HEK293 (cell line): Measurements from ENCODE around the gene SLC2A9.

ENCODE experiments used
- CTCF ChIA-PET: fragments of 350-600 bp; formaldehyde crosslinking; extraction: SDS; loops from one replicate; lab custom pipeline; 2021; ENCODE audit warnings: antibody characterized with exemption; lab: Yijun Ruan, JAX
- POLR2A ChIA-PET: fragments of 300-600 bp; formaldehyde crosslinking; extraction: SDS; loops from one replicate; lab custom pipeline; 2020; ENCODE audit warnings: antibody characterized with exemption, inconsistent platforms; lab: Yijun Ruan, JAX
- H3K27ac ChIP-seq: fragments of 200-500 bp; sonication (Bioruptor generic); 2 replicates; pipeline ENCODE4 v1.5.1; 2014; ENCODE audit warnings: low read depth, low read length, control low read depth, inconsistent platforms; ENCODE audit errors: extremely low read depth
- H3K36me3 ChIP-seq, 2 experiments: fragments of 200-500 bp in 1 of 2; sonication (Bioruptor generic) in 1 of 2; 1 replicate in 1 of 2; 2 replicates in 1 of 2; pipeline ENCODE4 v1.5.1; 2014 to 2017; ENCODE audit warnings: inconsistent platforms in 2 of 2, low read length in 2 of 2; ENCODE audit not compliant: control insufficient read depth in 2 of 2, insufficient read depth in 1 of 2
- H3K4me1 ChIP-seq: fragments of 200-500 bp; sonication (Bioruptor generic); 2 replicates; pipeline ENCODE4 v1.5.1; 2014; ENCODE audit warnings: mild to moderate bottlenecking, low read length, inconsistent platforms; ENCODE audit not compliant: control insufficient read depth, insufficient read depth
- H3K4me3 ChIP-seq: 2 replicates; pipeline ENCODE4 v1.5.1; 2011; ENCODE audit warnings: low read depth, mild to moderate bottlenecking, control low read depth, low read length, moderate library complexity
- H3K9me3 ChIP-seq: fragments of 200-500 bp; sonication (Bioruptor generic); 2 replicates; pipeline ENCODE4 v1.5.1; 2014; ENCODE audit warnings: low read depth, low read length, inconsistent platforms; ENCODE audit not compliant: control insufficient read depth, insufficient read depth
- GLIS2 ChIP-seq: fragments of 450-650 bp; formaldehyde crosslinking; IDR thresholded peaks from 2 replicates; pipeline ENCODE4 v1.5.1; 2016; ENCODE audit warnings: missing biosample characterization, missing genetic modification characterization
- KLF10 ChIP-seq: fragments of 450-650 bp; IDR thresholded peaks from 2 replicates; pipeline ENCODE4 v1.5.1; 2018; ENCODE audit warnings: missing biosample characterization, mild to moderate bottlenecking, missing genetic modification characterization
- KLF7 ChIP-seq: fragments of 450-650 bp; formaldehyde crosslinking; IDR thresholded peaks from 2 replicates; pipeline ENCODE4 v1.5.1; 2016; ENCODE audit warnings: missing biosample characterization, missing genetic modification characterization, borderline replicate concordance
- RBAK ChIP-seq: fragments of 450-650 bp; formaldehyde crosslinking; IDR thresholded peaks from 2 replicates; pipeline ENCODE4 v1.5.1; 2016; ENCODE audit warnings: missing biosample characterization, missing genetic modification characterization
- SP2 ChIP-seq: fragments of 450-650 bp; formaldehyde crosslinking; IDR thresholded peaks from 2 replicates; pipeline ENCODE4 v1.5.1; 2016; ENCODE audit warnings: missing biosample characterization, missing genetic modification characterization
- ZBTB1 ChIP-seq: fragments of 450-650 bp; formaldehyde crosslinking; IDR thresholded peaks from 2 replicates; pipeline ENCODE4 v1.5.1; 2016; ENCODE audit warnings: missing biosample characterization, missing genetic modification characterization
- ZBTB48 ChIP-seq: fragments of 450-650 bp; formaldehyde crosslinking; IDR thresholded peaks from 2 replicates; pipeline ENCODE4 v1.5.1; 2016; ENCODE audit warnings: missing biosample characterization, missing genetic modification characterization
- ZNF121 ChIP-seq: fragments of 450-650 bp; formaldehyde crosslinking; IDR thresholded peaks from 2 replicates; pipeline ENCODE4 v1.5.1; 2016; ENCODE audit warnings: missing biosample characterization, missing genetic modification characterization
- ZNF146 ChIP-seq: fragments of 450-650 bp; formaldehyde crosslinking; IDR thresholded peaks from 2 replicates; pipeline ENCODE4 v1.5.1; 2016; ENCODE audit warnings: missing biosample characterization, missing genetic modification characterization
- ZNF19 ChIP-seq: fragments of 450-650 bp; formaldehyde crosslinking; IDR thresholded peaks from 2 replicates; pipeline ENCODE4; 2016; ENCODE audit warnings: missing biosample characterization, missing genetic modification characterization, low read depth
- ZNF2 ChIP-seq: fragments of 450-650 bp; formaldehyde crosslinking; IDR thresholded peaks from 2 replicates; pipeline ENCODE4 v1.5.1; 2016; ENCODE audit warnings: missing biosample characterization, missing genetic modification characterization
- ZNF223 ChIP-seq: fragments of 450-650 bp; formaldehyde crosslinking; IDR thresholded peaks from 2 replicates; pipeline ENCODE4 v1.5.1; 2016; ENCODE audit warnings: missing biosample characterization, missing genetic modification characterization
- ZNF239 ChIP-seq: fragments of 450-650 bp; formaldehyde crosslinking; IDR thresholded peaks from 2 replicates; pipeline ENCODE4 v1.5.1; 2016; ENCODE audit warnings: missing biosample characterization, missing genetic modification characterization
- ZNF324 ChIP-seq: fragments of 450-650 bp; formaldehyde crosslinking; IDR thresholded peaks from 2 replicates; pipeline ENCODE4 v1.5.1; 2016; ENCODE audit warnings: missing biosample characterization, missing genetic modification characterization
- ZNF354C ChIP-seq: fragments of 450-650 bp; formaldehyde crosslinking; IDR thresholded peaks from 2 replicates; pipeline ENCODE4 v1.5.1; 2016; ENCODE audit warnings: missing biosample characterization, missing genetic modification characterization, low read depth, borderline replicate concordance
- ZNF416 ChIP-seq: fragments of 450-650 bp; formaldehyde crosslinking; IDR thresholded peaks from 2 replicates; pipeline ENCODE4 v1.5.1; 2016; ENCODE audit warnings: missing biosample characterization, missing genetic modification characterization
- ZNF426 ChIP-seq: fragments of 450-650 bp; formaldehyde crosslinking; IDR thresholded peaks from 2 replicates; pipeline ENCODE4 v1.5.1; 2017; ENCODE audit warnings: missing biosample characterization, missing genetic modification characterization, mild to moderate bottlenecking, inconsistent platforms, moderate library complexity
- ZNF433 ChIP-seq: fragments of 450-650 bp; formaldehyde crosslinking; IDR thresholded peaks from 2 replicates; pipeline ENCODE4 v1.5.1; 2016; ENCODE audit warnings: missing biosample characterization, missing genetic modification characterization, low read depth
- ZNF501 ChIP-seq: fragments of 450-650 bp; formaldehyde crosslinking; IDR thresholded peaks from 2 replicates; pipeline ENCODE4 v1.5.1; 2016; ENCODE audit warnings: missing biosample characterization, missing genetic modification characterization
- ZNF513 ChIP-seq: fragments of 450-650 bp; IDR thresholded peaks from 2 replicates; pipeline ENCODE4 v1.5.1; 2018; ENCODE audit warnings: missing biosample characterization, missing genetic modification characterization
- ZNF514 ChIP-seq: fragments of 450-650 bp; formaldehyde crosslinking; IDR thresholded peaks from 2 replicates; pipeline ENCODE4 v1.5.1; 2016; ENCODE audit warnings: missing biosample characterization, missing genetic modification characterization
- ZNF530 ChIP-seq: fragments of 450-650 bp; formaldehyde crosslinking; IDR thresholded peaks from 2 replicates; pipeline ENCODE4 v1.5.1; 2016; ENCODE audit warnings: low read depth, missing biosample characterization, missing genetic modification characterization
- ZNF548 ChIP-seq: fragments of 450-650 bp; formaldehyde crosslinking; IDR thresholded peaks from 2 replicates; pipeline ENCODE4 v1.5.1; 2016; ENCODE audit warnings: missing biosample characterization, missing genetic modification characterization
- ZNF610 ChIP-seq: fragments of 450-650 bp; formaldehyde crosslinking; IDR thresholded peaks from 2 replicates; pipeline ENCODE4 v1.5.1; 2016; ENCODE audit warnings: missing biosample characterization, missing genetic modification characterization, borderline replicate concordance
- ZNF707 ChIP-seq: fragments of 450-650 bp; formaldehyde crosslinking; IDR thresholded peaks from 2 replicates; pipeline ENCODE4 v1.5.1; 2016; ENCODE audit warnings: missing biosample characterization, missing genetic modification characterization
- TF ChIP-seq, protein P1 (sequence below): IDR thresholded peaks from 2 replicates; pipeline ENCODE4 v1.6.1; 2011; ENCODE audit warnings: mild to moderate bottlenecking, low read depth, low read length, borderline replicate concordance
- TF ChIP-seq, protein P2 (sequence below): fragments of 450-650 bp; formaldehyde crosslinking; IDR thresholded peaks from 2 replicates; pipeline ENCODE4 v1.5.1; 2016; ENCODE audit warnings: missing biosample characterization, missing genetic modification characterization
- TF ChIP-seq, protein P3 (sequence below): fragments of 450-650 bp; formaldehyde crosslinking; IDR thresholded peaks from 2 replicates; pipeline ENCODE4 v1.5.1; 2016; ENCODE audit warnings: missing biosample characterization, missing genetic modification characterization
- TF ChIP-seq, protein P4 (sequence below): fragments of 450-650 bp; formaldehyde crosslinking; IDR thresholded peaks from 2 replicates; pipeline ENCODE4 v1.5.1; 2016; ENCODE audit warnings: missing biosample characterization, missing genetic modification characterization

The SLC2A9 gene

GRCh38 chr4:10017037-10017893 lies 4.0 kb downstream of the SLC2A9 start:
- CTCF ChIA-PET, result interaction anchor here (0.7 to 4.3 kb wide), 8 partner anchors 8 to 324 kb away, joined by 3 to 18 read pairs (median 5); no protein-coding TSS in a partner anchor
- no peak overlapping the region for H3K4me3 ChIP-seq
- TF ChIP-seq ZNF610 (tag by site-specific recombination) (no peak), KLF7 (no peak), ZNF426 (no peak), ZNF2 (no peak), RBAK (tag by site-specific recombination) (no peak), ZNF239 (tag by site-specific recombination) (no peak), ZNF514 (no peak), KLF10 (tag by site-specific recombination) (no peak), ZNF19 (tag by site-specific recombination) (no peak), ZNF121 (tag by site-specific recombination) (no peak)
- TF ChIP-seq, protein P1, sequence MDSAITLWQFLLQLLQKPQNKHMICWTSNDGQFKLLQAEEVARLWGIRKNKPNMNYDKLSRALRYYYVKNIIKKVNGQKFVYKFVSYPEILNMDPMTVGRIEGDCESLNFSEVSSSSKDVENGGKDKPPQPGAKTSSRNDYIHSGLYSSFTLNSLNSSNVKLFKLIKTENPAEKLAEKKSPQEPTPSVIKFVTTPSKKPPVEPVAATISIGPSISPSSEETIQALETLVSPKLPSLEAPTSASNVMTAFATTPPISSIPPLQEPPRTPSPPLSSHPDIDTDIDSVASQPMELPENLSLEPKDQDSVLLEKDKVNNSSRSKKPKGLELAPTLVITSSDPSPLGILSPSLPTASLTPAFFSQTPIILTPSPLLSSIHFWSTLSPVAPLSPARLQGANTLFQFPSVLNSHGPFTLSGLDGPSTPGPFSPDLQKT, result no peak
- H3K36me3 ChIP-seq, result no peaks in the 10 kb centered on the region
- POLR2A ChIA-PET, result interaction anchor here (0.6 kb wide), 1 partner anchor 326 kb away, joined by 3 read pairs; no protein-coding TSS in a partner anchor
- H3K4me1 ChIP-seq, result no peaks in the 10 kb centered on the region
- H3K9me3 ChIP-seq, result no peaks in the 10 kb centered on the region
- no peak overlapping the region for H3K27ac ChIP-seq

- H3K27ac ChIP-seq, result no peak overlapping the region
- POLR2A ChIA-PET, result no interaction called here
- H3K4me1 ChIP-seq, result no peaks in the 10 kb centered on the region
- CTCF ChIA-PET, result interaction anchor here (0.7 to 4.3 kb wide), 12 partner anchors 9 to 323 kb away, joined by 3 to 75 read pairs (median 6); no protein-coding TSS in a partner anchor
- no peaks in the 10 kb centered on the region for H3K36me3 ChIP-seq
- no peaks in the 10 kb centered on the region for H3K9me3 ChIP-seq
- no peak overlapping the region for H3K4me3 ChIP-seq
- TF ChIP-seq ZBTB1 (tag by site-specific recombination), result no peak
- no peak for TF ChIP-seq ZNF707
- TF ChIP-seq ZBTB48 (tag by site-specific recombination), result no peak
- TF ChIP-seq, protein P2, sequence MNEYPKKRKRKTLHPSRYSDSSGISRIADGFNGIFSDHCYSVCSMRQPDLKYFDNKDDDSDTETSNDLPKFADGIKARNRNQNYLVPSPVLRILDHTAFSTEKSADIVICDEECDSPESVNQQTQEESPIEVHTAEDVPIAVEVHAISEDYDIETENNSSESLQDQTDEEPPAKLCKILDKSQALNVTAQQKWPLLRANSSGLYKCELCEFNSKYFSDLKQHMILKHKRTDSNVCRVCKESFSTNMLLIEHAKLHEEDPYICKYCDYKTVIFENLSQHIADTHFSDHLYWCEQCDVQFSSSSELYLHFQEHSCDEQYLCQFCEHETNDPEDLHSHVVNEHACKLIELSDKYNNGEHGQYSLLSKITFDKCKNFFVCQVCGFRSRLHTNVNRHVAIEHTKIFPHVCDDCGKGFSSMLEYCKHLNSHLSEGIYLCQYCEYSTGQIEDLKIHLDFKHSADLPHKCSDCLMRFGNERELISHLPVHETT (tag by site-specific recombination), result no peak
- no peak for TF ChIP-seq ZNF530 (tag by site-specific recombination)
- TF ChIP-seq, protein P3, sequence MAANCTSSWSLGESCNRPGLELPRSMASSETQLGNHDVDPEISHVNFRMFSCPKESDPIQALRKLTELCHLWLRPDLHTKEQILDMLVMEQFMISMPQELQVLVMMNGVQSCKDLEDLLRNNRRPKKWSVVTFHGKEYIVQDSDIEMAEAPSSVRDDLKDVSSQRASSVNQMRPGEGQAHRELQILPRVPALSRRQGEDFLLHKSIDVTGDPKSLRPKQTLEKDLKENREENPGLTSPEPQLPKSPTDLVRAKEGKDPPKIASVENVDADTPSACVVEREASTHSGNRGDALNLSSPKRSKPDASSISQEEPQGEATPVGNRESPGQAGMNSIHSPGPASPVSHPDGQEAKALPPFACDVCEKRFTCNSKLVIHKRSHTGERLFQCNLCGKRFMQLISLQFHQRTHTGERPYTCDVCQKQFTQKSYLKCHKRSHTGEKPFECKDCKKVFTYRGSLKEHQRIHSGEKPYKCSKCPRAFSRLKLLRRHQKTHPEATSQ (tag by site-specific recombination), result no peak
- no peak for TF ChIP-seq ZNF324 (tag by site-specific recombination)
- TF ChIP-seq ZNF513 (tag by site-specific recombination), result no peak
- no peak for TF ChIP-seq ZNF223 (tag by site-specific recombination)
- no peak for TF ChIP-seq ZNF433 (tag by site-specific recombination)
- TF ChIP-seq ZNF121 (tag by site-specific recombination), result no peak
- no peak for TF ChIP-seq ZNF146 (tag by site-specific recombination)
- TF ChIP-seq ZNF416 (tag by site-specific recombination), result no peak
- TF ChIP-seq SP2, result no peak
- no peak for TF ChIP-seq ZNF501 (tag by site-specific recombination)
- TF ChIP-seq GLIS2 (tag by site-specific recombination), result no peak
- no peak for TF ChIP-seq ZNF548
- TF ChIP-seq, protein P4, sequence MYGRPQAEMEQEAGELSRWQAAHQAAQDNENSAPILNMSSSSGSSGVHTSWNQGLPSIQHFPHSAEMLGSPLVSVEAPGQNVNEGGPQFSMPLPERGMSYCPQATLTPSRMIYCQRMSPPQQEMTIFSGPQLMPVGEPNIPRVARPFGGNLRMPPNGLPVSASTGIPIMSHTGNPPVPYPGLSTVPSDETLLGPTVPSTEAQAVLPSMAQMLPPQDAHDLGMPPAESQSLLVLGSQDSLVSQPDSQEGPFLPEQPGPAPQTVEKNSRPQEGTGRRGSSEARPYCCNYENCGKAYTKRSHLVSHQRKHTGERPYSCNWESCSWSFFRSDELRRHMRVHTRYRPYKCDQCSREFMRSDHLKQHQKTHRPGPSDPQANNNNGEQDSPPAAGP, result no peak
- no peak for TF ChIP-seq ZNF354C (tag by site-specific recombination)
These were observed 5.1 kb downstream of the SLC2A9 start for GRCh38 chr4:10016169-10016568.
